ENCODE data around the gene ZNF582.
"Not testable (repeated sequence)": the region's sequence is repeated elsewhere in the genome, so short reads cannot be mapped to it uniquely, and the experiment has no call there.

ZNF582 gene

DNA sequence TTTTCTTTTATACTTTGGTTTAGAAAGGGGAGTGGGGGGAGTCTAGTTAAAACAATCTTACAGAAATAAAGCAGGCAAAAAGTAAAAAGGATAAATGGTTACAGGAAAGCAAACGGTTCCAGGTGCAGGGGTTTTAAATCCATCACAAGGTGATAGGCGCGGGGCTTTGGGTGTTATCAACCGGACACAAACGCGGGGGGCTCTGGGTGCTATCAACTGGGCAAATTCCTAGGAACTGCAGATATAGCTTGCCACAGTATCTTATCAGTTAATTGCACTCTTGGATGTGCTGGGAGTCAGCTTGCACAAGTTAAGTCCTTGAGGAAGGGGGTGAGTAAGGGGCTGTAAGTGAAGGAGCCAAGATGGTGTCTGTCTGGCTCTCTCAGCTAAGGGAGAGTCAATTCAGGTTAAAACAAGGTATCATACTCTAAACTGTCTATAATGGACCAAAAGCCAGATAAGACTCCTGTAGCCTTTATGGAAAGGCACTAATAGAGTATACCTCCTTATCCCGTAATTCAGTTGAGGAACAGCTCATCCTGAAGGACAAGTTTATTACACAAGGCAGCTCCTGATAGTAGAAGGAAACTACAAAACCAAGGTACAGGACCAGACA lies 46.1 kb downstream of the ZNF582 start:
- Histone ChIP-seq H3K4me1 (ENCODE audit: insufficient read depth, poor library complexity, severe bottlenecking) (no peaks in the 10 kb centered on the region), H3K9me3 (ENCODE audit: severe bottlenecking) (no peaks in the 10 kb centered on the region), H3K36me3 (ENCODE audit: low read depth) (no peaks in the 10 kb centered on the region), H3K27me3 (ENCODE audit: insufficient read depth, poor library complexity, severe bottlenecking) (no peaks in the 10 kb centered on the region), H3K4me3 (ENCODE audit: severe bottlenecking) (no peak overlapping the region), H3K27ac (ENCODE audit: poor library complexity, severe bottlenecking) (no peak overlapping the region)
- DNase-seq (ENCODE audit: low spot score) (no peak), ATAC-seq (ENCODE audit: low read depth) (no peak)
- TF ChIP-seq CTCF (IDR thresholded peaks at IDR 0.05; ENCODE audit: poor library complexity, severe bottlenecking), result no peak

DNA sequence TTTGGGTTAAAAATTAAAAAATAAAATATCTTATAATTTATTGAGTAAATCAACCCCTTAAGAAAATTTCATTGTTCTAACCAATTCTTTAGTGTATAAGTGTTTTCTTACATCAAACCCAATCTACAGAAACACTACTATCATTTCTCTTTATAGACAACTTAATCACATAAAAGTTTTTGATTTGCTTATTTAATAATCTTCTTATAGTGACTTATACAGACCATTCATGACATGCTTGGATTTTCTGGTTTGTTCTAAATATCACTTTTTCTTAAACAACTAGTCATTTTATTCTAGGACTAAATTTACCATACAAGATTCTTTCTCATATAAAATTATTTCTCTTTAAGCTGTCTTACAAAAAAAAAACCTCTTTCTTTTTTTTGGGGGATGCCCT lies 51.4 kb downstream of the ZNF582 start:
- Histone ChIP-seq H3K4me1 (ENCODE audit: insufficient read depth, poor library complexity, severe bottlenecking) (no peaks in the 10 kb centered on the region), H3K36me3 (ENCODE audit: low read depth) (no peaks in the 10 kb centered on the region), H3K4me3 (ENCODE audit: severe bottlenecking) (no peak overlapping the region), H3K27me3 (ENCODE audit: insufficient read depth, poor library complexity, severe bottlenecking) (no peaks in the 10 kb centered on the region), H3K9me3 (ENCODE audit: severe bottlenecking) (peaks cover 3% of the 10 kb centered on the region), H3K27ac (ENCODE audit: poor library complexity, severe bottlenecking) (no peak overlapping the region)
- no peak for ATAC-seq (ENCODE audit: low read depth)
- TF ChIP-seq CTCF (IDR thresholded peaks at IDR 0.05; ENCODE audit: poor library complexity, severe bottlenecking), result no peak
- DNase-seq (ENCODE audit: low spot score), result no peak

DNA sequence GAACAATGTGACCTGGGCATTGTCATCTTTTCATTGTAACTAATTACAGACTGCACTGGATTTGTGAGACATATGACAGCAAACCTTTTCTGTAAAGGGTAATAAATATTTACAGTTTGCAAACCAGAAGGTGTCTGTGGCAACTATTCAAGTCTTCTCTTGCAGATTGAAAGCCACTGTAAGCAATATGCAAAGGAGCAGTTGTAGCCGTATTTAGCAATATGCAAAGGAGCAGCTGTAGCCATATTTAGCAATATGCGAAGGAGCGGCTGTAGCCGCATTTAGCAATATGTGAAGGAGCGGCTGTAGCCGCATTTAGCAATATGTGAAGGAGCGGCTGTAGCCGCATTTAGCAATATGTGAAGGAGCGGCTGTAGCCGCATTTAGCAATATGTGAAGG lies 54.3 kb downstream of the ZNF582 start:
- H3K4me1 ChIP-seq (ENCODE audit: insufficient read depth, poor library complexity, severe bottlenecking); H3K27ac ChIP-seq (ENCODE audit: poor library complexity, severe bottlenecking); H3K9me3 ChIP-seq (ENCODE audit: severe bottlenecking); ATAC-seq (ENCODE audit: low read depth); H3K36me3 ChIP-seq (ENCODE audit: low read depth); H3K4me3 ChIP-seq (ENCODE audit: severe bottlenecking); DNase-seq (ENCODE audit: low spot score); H3K27me3 ChIP-seq (ENCODE audit: insufficient read depth, poor library complexity, severe bottlenecking): not testable (repeated sequence)

- not testable (repeated sequence) for DNase-seq (ENCODE audit: low spot score); H3K4me1 ChIP-seq (ENCODE audit: insufficient read depth, poor library complexity, severe bottlenecking); H3K27me3 ChIP-seq (ENCODE audit: insufficient read depth, poor library complexity, severe bottlenecking); ATAC-seq (ENCODE audit: low read depth); H3K9me3 ChIP-seq (ENCODE audit: severe bottlenecking); H3K4me3 ChIP-seq (ENCODE audit: severe bottlenecking); H3K27ac ChIP-seq (ENCODE audit: poor library complexity, severe bottlenecking); H3K36me3 ChIP-seq (ENCODE audit: low read depth)
These were observed 56.3 kb downstream of the ZNF582 start for GRCh38 chr19:56337077-56337476.

DNA sequence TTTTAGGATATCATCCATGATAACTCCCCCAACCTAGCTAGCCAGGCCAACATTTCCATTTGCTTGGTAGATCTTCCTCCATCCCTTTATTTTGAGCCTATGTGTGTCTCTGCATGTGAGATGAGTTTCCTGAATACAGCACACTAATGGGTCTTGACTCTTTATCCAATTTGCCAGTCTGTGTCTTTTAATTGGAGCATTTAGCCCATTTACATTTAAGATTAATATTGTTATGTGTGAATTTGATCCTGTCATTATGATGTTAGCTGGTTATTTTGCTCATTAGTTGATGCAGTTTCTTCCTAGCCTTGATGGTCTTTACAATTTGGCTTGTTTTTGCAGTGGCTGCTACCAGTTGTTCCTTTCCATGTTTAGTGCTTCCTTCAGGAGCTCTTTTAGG lies 58.0 kb downstream of the ZNF582 start:
- not testable (repeated sequence) for DNase-seq (ENCODE audit: low spot score); H3K4me1 ChIP-seq (ENCODE audit: insufficient read depth, poor library complexity, severe bottlenecking); H3K4me3 ChIP-seq (ENCODE audit: severe bottlenecking); H3K27me3 ChIP-seq (ENCODE audit: insufficient read depth, poor library complexity, severe bottlenecking); ATAC-seq (ENCODE audit: low read depth); H3K36me3 ChIP-seq (ENCODE audit: low read depth); H3K9me3 ChIP-seq (ENCODE audit: severe bottlenecking); H3K27ac ChIP-seq (ENCODE audit: poor library complexity, severe bottlenecking)

- H3K36me3 ChIP-seq (ENCODE audit: low read depth), result no peaks in the 10 kb centered on the region
- H3K27ac ChIP-seq (ENCODE audit: poor library complexity, severe bottlenecking), result no peak overlapping the region
- H3K9me3 ChIP-seq (ENCODE audit: severe bottlenecking), result peaks cover 5% of the 10 kb centered on the region
- DNase-seq (ENCODE audit: low spot score) (no peak), ATAC-seq (ENCODE audit: low read depth) (no peak)
- TF ChIP-seq CTCF (IDR thresholded peaks at IDR 0.05; ENCODE audit: poor library complexity, severe bottlenecking), result peak; percentile 69
- H3K4me1 ChIP-seq (ENCODE audit: insufficient read depth, poor library complexity, severe bottlenecking), result no peaks in the 10 kb centered on the region
- H3K27me3 ChIP-seq (ENCODE audit: insufficient read depth, poor library complexity, severe bottlenecking), result no peaks in the 10 kb centered on the region
- H3K4me3 ChIP-seq (ENCODE audit: severe bottlenecking), result no peak overlapping the region
These were observed 59.8 kb downstream of the ZNF582 start for GRCh38 chr19:56333506-56333905.

All from RWPE2 (cell line).